HEK293T (cell line): ENCODE results near the gene UQCR10.

Source experiments
- CTCF ChIA-PET: fragments of 350-600 bp; formaldehyde crosslinking; extraction: SDS; loops from one replicate; lab custom pipeline; 2021; ENCODE audit warnings: antibody characterized with exemption, inconsistent platforms; lab: Yijun Ruan, JAX
- POLR2A ChIA-PET: fragments of 350-600 bp; formaldehyde crosslinking; extraction: SDS; loops from one replicate; lab custom pipeline; 2020; ENCODE audit warnings: antibody characterized with exemption, inconsistent platforms; lab: Yijun Ruan, JAX
- DNase-seq: peaks from one replicate; pipeline ENCODE4 v3.0.0; 2012; ENCODE audit warnings: mixed read lengths; ENCODE audit errors: extremely low spot score
- ARNT ChIP-seq: fragments of 450-650 bp; IDR thresholded peaks from 2 replicates; pipeline ENCODE4 v1.6.1; 2017; ENCODE audit warnings: mild to moderate bottlenecking
- BHLHE40 ChIP-seq: fragments of 450-650 bp; IDR thresholded peaks from 2 replicates; pipeline ENCODE4 v1.6.1; 2016; ENCODE audit warnings: mild to moderate bottlenecking, moderate library complexity, borderline replicate concordance
- CTBP1 ChIP-seq: fragments of 450-650 bp; IDR thresholded peaks from 2 replicates; pipeline ENCODE4 v1.6.1; 2016; ENCODE audit warnings: borderline replicate concordance
- ELF4 ChIP-seq: fragments of 450-650 bp; IDR thresholded peaks from 2 replicates; pipeline ENCODE4 v1.6.1; 2017; ENCODE audit warnings: antibody characterized with exemption
- FOXA1 ChIP-seq: fragments of 450-650 bp; IDR thresholded peaks from 2 replicates; pipeline ENCODE4 v1.6.1; 2016; ENCODE audit warnings: mild to moderate bottlenecking
- FOXK2 ChIP-seq: fragments of 450-650 bp; IDR thresholded peaks from 2 replicates; pipeline ENCODE4 v1.6.1; 2016; ENCODE audit warnings: mild to moderate bottlenecking
- FOXM1 ChIP-seq: fragments of 450-650 bp; IDR thresholded peaks from 2 replicates; pipeline ENCODE4 v1.6.1; 2017; ENCODE audit warnings: mild to moderate bottlenecking, borderline replicate concordance
- HDGF ChIP-seq: fragments of 450-650 bp; IDR thresholded peaks from 2 replicates; pipeline ENCODE4 v1.6.1; 2017; ENCODE audit warnings: antibody characterized with exemption, borderline replicate concordance
- L3MBTL2 ChIP-seq: fragments of 450-650 bp; conservative IDR thresholded peaks from 2 replicates; pipeline ENCODE4 v1.6.1; 2016; ENCODE audit warnings: mild to moderate bottlenecking
- LEF1 ChIP-seq: fragments of 450-650 bp; IDR thresholded peaks from 2 replicates; pipeline ENCODE4 v1.6.1; 2017; ENCODE audit warnings: mild to moderate bottlenecking, borderline replicate concordance
- NFRKB ChIP-seq: fragments of 450-650 bp; IDR thresholded peaks from 2 replicates; pipeline ENCODE4 v1.6.1; 2016; ENCODE audit warnings: mild to moderate bottlenecking, moderate library complexity
- SP1 ChIP-seq: fragments of 450-650 bp; IDR thresholded peaks from 2 replicates; pipeline ENCODE4 v1.6.1; 2017
- SUZ12 ChIP-seq: fragments of 450-650 bp; IDR thresholded peaks from 2 replicates; pipeline ENCODE4 v1.6.1; 2016; ENCODE audit warnings: mild to moderate bottlenecking
- TARDBP ChIP-seq: fragments of 450-650 bp; IDR thresholded peaks from 2 replicates; pipeline ENCODE4 v1.6.1; 2016
- ZNF384 ChIP-seq: fragments of 450-650 bp; IDR thresholded peaks from 2 replicates; pipeline ENCODE4 v1.6.1; 2016
- TF ChIP-seq, protein P1 (sequence below): fragments of 450-650 bp; IDR thresholded peaks from 2 replicates; pipeline ENCODE4 v1.6.1; 2016

Gene UQCR10

DNA sequence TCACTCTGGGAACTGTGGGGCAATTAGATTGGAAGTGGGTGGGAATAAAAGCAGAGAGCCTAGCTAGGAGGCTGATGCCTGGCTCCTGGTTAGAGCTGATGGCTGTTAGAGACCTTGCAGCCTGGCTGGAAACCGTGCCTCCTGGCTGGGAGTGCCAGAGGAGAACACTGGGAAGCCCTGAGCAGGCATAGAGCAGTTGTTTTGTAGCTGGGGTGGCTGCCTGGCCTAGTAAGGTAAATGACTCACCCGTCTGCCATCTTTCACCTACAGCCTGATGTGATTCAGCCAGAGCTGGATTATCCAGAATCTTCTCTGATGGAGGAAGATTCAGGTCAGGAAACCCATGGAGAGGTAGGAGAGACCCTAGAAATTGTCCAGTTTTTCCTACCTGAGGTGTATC, 6.1 kb downstream of the UQCR10 start:
- ChIA-PET POLR2A (interaction anchor here (0.6 kb wide), 1 partner anchor 13 kb away, joined by 3 read pairs; no protein-coding TSS in a partner anchor), CTCF (interaction anchor here (0.8 to 1.8 kb wide), 4 partner anchors 55 to 317 kb away, joined by 3 to 4 read pairs (median 4); no protein-coding TSS in a partner anchor)
- no peak for DNase-seq
- TF ChIP-seq ZNF384: no peak
- TF ChIP-seq NFRKB: no peak
- TF ChIP-seq, protein P1, sequence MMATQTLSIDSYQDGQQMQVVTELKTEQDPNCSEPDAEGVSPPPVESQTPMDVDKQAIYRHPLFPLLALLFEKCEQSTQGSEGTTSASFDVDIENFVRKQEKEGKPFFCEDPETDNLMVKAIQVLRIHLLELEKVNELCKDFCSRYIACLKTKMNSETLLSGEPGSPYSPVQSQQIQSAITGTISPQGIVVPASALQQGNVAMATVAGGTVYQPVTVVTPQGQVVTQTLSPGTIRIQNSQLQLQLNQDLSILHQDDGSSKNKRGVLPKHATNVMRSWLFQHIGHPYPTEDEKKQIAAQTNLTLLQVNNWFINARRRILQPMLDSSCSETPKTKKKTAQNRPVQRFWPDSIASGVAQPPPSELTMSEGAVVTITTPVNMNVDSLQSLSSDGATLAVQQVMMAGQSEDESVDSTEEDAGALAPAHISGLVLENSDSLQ: no peak
- TF ChIP-seq TARDBP: no peak
- TF ChIP-seq LEF1: no peak
- no peak for TF ChIP-seq CTBP1
- no peak for TF ChIP-seq BHLHE40
- TF ChIP-seq SP1: no peak

DNA sequence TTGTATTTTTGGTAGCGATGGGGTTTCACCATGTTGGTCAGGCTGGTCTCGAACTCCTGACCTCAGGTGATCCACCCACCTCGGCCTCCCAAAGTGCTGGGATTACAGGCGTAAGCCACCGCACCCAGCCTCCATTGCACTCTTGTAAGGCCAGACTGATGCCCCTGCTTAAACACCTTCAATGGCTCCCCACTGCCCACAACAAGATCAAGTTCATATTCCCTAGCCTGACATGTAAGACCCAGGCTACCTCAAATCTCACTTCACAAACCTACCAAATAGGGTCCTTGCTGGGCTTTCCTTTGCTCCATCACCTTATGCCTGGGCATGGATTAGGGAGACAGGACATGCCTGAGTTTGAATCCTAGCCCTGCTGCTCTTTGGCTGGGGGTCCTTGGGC, 13.1 kb downstream of the UQCR10 start:
- POLR2A ChIA-PET: interaction anchor here (1.0 kb wide), 1 partner anchor 14 kb away, joined by 4 read pairs; the partner anchor contains the start of genes UQCR10 and ZMAT5
- no peak for DNase-seq

DNA sequence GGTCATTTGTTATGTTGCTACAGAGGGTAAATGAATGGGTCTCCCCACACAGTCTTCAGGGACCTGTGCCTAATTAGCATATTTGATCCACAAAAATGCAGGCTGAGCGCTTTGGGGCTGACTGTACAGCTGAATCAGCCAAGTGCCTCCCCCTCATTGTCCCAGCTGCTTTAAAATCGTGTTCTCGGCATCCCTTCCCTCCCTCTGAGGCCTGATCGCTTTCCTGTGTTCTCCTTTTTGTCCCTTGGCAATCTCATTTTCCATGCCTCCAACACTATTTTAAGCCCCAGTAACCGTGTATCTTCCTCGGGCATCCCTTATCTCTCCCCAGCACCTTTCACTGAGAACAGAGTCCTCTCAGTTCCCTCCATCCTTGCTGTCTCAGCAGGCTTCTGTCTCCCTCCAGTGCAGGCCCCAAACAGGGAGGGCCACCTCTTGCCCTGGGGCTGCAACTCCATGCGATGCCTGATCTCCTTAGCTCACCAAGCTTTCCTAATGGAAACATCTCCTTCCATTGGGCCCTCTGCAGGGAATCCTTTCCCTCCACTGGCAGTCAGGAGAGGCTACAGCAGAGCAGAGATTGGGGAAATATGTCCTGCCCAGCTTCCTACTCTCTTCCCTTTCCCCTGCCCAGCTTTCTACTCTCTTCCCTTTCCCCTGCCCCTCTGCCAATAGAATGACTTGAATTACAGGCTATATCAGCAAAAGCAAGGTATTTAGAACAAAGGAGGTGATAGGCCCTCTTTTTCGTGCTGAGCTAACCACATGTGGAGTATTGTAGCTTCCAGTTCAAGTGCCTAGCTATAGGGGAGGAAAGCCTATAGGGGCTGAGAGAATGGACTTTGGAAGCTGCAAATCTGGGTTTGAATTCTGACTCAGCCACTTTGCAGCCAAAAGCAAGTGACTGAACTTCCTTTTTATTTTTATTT, 13.8 kb downstream of the UQCR10 start:
- POLR2A ChIA-PET: interaction anchor here (1.0 kb wide), 1 partner anchor 11 kb away, joined by 3 read pairs; no protein-coding TSS in a partner anchor
- DNase-seq: no peak
- TF ChIP-seq ARNT (no peak), NFRKB (no peak), L3MBTL2 (no peak), FOXA1 (no peak), HDGF (no peak), LEF1 (no peak), FOXK2 (no peak), BHLHE40 (no peak), CTBP1 (no peak)
- TF ChIP-seq, protein P1: no peak
- CTCF ChIA-PET: interaction anchor here (1.4 kb wide), 1 partner anchor 145 kb away, joined by 3 read pairs; no protein-coding TSS in a partner anchor

More for the DNA sequence above, 13.1 kb downstream of the UQCR10 start:
- CTCF ChIA-PET: no interaction called here
- no peak for TF ChIP-seq L3MBTL2
- no peak for TF ChIP-seq NFRKB
- no peak for TF ChIP-seq FOXA1
- TF ChIP-seq CTBP1: no peak
- TF ChIP-seq TARDBP: no peak
- TF ChIP-seq ARNT: no peak
- no peak for TF ChIP-seq SUZ12
- no peak for TF ChIP-seq BHLHE40

DNA sequence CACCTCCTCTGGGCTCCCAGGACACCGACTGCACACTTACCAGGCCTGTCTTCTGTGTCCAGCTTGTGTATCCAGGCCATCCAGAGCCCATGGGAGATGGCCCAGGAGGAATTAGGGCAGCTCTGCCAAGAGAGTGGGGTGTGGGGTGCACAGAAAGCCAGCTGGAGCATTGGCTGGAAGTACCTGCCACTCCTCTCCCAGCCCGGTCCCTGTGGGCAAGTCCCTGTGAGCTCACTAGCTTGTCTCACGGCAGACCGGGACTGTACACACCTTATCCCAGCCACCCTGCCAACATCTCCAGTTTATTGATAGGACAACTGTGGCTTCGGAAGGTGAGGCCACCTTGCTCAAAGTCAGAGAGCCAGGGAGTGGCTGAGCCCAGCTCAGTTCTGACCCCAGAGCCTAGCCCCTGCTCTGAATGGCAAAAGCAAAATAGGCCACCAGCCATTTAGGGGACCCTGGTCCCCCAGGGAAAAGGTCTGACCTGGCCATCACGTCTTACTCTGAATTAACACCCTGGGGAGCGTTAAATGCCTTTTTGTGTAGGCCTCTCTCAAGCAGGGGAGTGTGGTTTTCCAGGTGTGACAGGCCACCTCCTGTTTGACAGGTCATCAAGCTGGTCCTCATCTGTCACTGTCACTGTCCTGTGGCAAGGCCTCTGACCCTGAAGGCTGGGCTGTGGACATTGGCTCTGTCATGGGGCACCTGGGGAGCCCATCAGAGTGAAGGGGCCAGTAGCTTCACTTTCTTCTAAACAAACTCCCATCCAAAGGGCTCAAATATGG, 15.1 kb downstream of the UQCR10 start:
- DNase-seq: no peak
- TF ChIP-seq SUZ12: no peak
- no peak for TF ChIP-seq L3MBTL2
- POLR2A ChIA-PET: interaction anchor here (1.0 kb wide), 2 partner anchors 12 to 16 kb away, joined by 3 read pairs; partner anchors contain the start of gene ZMAT5
- CTCF ChIA-PET: interaction anchor here (1.4 kb wide), 1 partner anchor 146 kb away, joined by 3 read pairs; no protein-coding TSS in a partner anchor

DNA sequence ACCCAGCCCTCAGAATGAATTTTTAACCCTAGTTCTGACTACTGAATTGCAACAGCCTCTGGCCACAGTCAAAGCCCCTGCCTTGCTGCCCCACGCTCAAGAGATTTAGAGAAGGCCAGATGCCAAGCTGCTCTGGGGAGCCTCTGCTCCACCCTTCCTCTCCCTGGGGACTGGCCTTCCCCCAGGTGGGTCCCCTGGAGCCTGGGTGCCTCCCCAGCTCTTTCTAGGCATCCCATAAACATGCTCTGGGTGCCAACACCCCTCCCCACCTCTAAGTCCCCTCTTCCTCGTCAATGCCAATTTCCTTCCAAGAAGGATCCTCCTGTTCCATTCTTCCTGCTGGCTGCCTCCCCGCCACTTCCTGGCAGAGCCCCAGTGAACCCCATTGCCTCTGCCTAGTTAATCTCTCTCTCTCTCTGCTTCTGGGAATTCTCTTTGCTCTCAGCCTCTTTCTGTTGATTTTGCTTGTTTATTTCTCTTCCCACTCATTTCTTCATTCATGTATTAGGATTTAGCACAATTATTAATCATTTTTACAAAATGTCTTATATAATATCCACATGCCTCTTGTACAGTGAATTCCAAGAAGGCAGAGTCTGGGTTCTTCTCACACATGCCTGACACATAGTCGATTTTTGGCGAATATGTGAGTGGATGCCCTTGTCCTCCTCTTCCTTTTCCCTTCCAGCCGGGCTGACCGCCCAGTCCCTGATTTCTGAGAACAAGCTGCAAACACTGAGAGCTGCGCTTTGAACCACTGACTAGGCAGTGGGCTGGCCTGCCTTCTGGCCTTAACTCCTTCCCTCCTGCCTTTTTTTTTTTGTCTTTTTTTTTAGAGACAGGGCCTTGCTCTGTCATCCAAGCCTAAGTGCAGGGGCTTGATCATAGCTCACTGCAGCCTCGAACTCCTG, 17.5 kb downstream of the UQCR10 start:
- TF ChIP-seq BHLHE40: no peak
- no peak for TF ChIP-seq FOXM1
- no peak for TF ChIP-seq LEF1
- POLR2A ChIA-PET: no interaction called here
- no peak for DNase-seq

DNA sequence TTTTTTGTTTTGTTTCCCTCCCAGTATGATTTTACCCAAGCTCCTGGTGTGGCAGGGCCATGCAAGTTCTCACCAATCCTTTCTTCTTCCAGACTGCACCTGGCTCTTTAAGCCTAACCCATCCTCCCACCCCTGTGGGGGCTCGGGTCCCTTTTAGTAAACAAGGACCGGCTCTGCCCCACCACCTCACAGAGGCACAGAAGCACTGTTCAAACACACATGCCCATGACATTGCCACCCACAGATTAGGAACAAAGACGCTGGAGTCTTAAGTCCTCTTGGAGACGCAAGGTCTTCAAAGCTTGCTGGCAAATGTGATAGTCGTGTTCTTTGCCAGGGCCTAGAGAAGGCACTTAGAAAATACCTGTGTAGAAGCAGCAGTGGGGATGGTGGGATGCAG, 18.9 kb downstream of the UQCR10 start:
- POLR2A ChIA-PET: interaction anchor here (0.7 kb wide), 1 partner anchor 13 kb away, joined by 3 read pairs; no protein-coding TSS in a partner anchor
- TF ChIP-seq ELF4 (no peak), FOXM1 (no peak), SP1 (no peak), LEF1 (no peak), CTBP1 (no peak), NFRKB (no peak), FOXA1 (no peak), L3MBTL2 (no peak), BHLHE40 (no peak)
- no peak for DNase-seq
- CTCF ChIA-PET: no interaction called here

More for the DNA sequence above, 17.5 kb downstream of the UQCR10 start:
- CTCF ChIA-PET: no interaction called here
